Heart left ventricle (tissue), 16 donors: ENCODE measurements around the gene POMP. TPM values are rescaled to one million over a fixed set of nuclear protein-coding genes. Genes with fewer than 3 reads are reported as not detected.
"Not testable (repeated sequence)": the region's sequence is repeated elsewhere in the genome, so short reads cannot be mapped to it uniquely, and the experiment has no call there.

Experiments used
- ATAC-seq, 4 donors: fragments of 200-7000 bp; cut with Tn5 transposase; one replicate each; pipeline ENCODE4 v1.9.1; 2020 to 2022; ENCODE audit warnings: moderate library complexity in 4 of 4, mild to moderate bottlenecking in 3 of 4, moderate number of reproducible peaks in 1 of 4
- DNase-seq, 5 donors: peaks; one replicate each; pipeline ENCODE4 v3.0.0-alpha.2; 2020
- H3K27ac ChIP-seq, 12 donors: fragments of 200-600 bp; sonication (generic) in 4 of 12; one replicate each; pipeline versions ENCODE4 v1.5.0 to v1.8.0; 2016 to 2022; ENCODE audit warnings: mild to moderate bottlenecking in 2 of 12
- H3K27me3 ChIP-seq, 9 donors: fragments of 200-600 bp; sonication (generic) in 2 of 9; one replicate each; pipeline versions ENCODE4 v1.5.1 to v1.8.0; 2016 to 2022; ENCODE audit warnings: mild to moderate bottlenecking in 3 of 9
- H3K36me3 ChIP-seq, 9 donors: fragments of 200-600 bp; sonication (generic) in 2 of 9; one replicate each; pipeline versions ENCODE4 v1.5.0 to v1.8.0; 2018 to 2022; ENCODE audit warnings: mild to moderate bottlenecking in 2 of 9
- H3K4me1 ChIP-seq, 12 donors: fragments of 200-600 bp; sonication (generic) in 4 of 12; one replicate each; pipeline versions ENCODE4 v1.5.0 to v1.8.0; 2016 to 2022; ENCODE audit warnings: mild to moderate bottlenecking in 3 of 12
- H3K4me3 ChIP-seq, 12 donors: fragments of 200-600 bp; sonication (generic) in 4 of 12; one replicate each; pipeline versions ENCODE4 v1.5.0 to v1.8.0; 2017 to 2022; ENCODE audit warnings: mild to moderate bottlenecking in 9 of 12, moderate library complexity in 4 of 12
- H3K9me3 ChIP-seq, 12 donors: fragments of 200-600 bp; sonication (generic) in 4 of 12; one replicate each; pipeline versions ENCODE4 v1.5.0 to v1.8.0; 2016 to 2022; ENCODE audit warnings: mild to moderate bottlenecking in 1 of 12
- POLR2A ChIP-seq, 2 donors: fragments of 450-650 bp; IDR thresholded peaks; one replicate each; pipeline ENCODE4 v1.6.1; 2017; ENCODE audit warnings: antibody characterized with exemption in 2 of 2, mild to moderate bottlenecking in 2 of 2, moderate library complexity in 2 of 2
- WGBS, 4 donors: extraction: QIAGEN DNeasy Blood & Tissue Kit in 2 of 4; methylation state at CpG; one replicate each; pipeline versions ENCODE4 v1.1.5 to v1.1.7; 2013 to 2018; 5-methylcytosine and 5-hydroxymethylcytosine counted together
- intact Hi-C, 10 donors: fragments of 100-400 bp; cut with DNase I; formaldehyde crosslinking; loops; one replicate each; pipeline versions ENCODE4 v1.11.1 to v1.14.2; 2022
- polyA plus RNA-seq, 2 donors: library from polyadenylated mRNA; stranded (reverse); fragments of 200-250 nt; gene quantifications; one replicate each; pipeline ENCODE4 v1.2.3, GENCODE V29; 2013
- total RNA-seq, 9 donors: library from RNA; depleted of rRNA in 2 of 9; stranded (reverse); fragments of >200 nt in 2 of 9; fragmentation: NEBNext Ultra II Directional in 3 of 9; extraction: Animal tissue kit (Norgen Biotek cat#: 25700) in 3 of 9; gene quantifications; one replicate each; pipeline versions ENCODE4 v1.1.0 to v1.2.4, GENCODE V29; 2016 to 2023
- TF ChIP-seq, protein P1 (sequence below), 12 donors: fragments of 200-600 bp; sonication (generic) in 4 of 12; IDR thresholded peaks; one replicate each; pipeline versions ENCODE4 v1.5.0 to v1.8.0; 2018 to 2022; ENCODE audit warnings: antibody characterized with exemption in 12 of 12, mild to moderate bottlenecking in 5 of 12
- donor health status: ischemic (EF 13 %, LVEDD 7.1; RV severe dilation, severe dysfunction).
- donor health status: healthy with polysubstance abuse.
- donor health status: DM: no; HTN: yes; CAD: no.
- donor health status: DM: no; HTN: no; CAD: no.
- donor health status: ischemic (EF 25% LVEDD 6.9; RV normal size, moderate dysfunction).
- donor health status: ischemic (EF 25% LVEDD 5.7; RV mildly dilated, moderate dysfunction).
- donor health status: healthy.
- donor health status: DM: yes; HTN: yes; CAD: no.
- donor health status: ischemic (EF 35%, LVEDD 5.7; RV mildly dilated, moderate dysfunction).
- donor health status: nonischemic (EF 11% LVEDD 7.7; RV severe dilation, severe dysfunction).
- donor health status: DM: yes; HTN: yes; CAD: no.
- donor health status: PGD.
- donor health status: ischemic (EF 29% LVEDD 5.4; RV normal size, mild dysfunction).
- donor health status: nonischemic (EF 23%, LVEDD 6.1; RV moderate dilation, normal function).

POMP gene
- total and polyA plus RNA-seq, 11 donors, result 87.8 to 149 (median 102) TPM

DNA sequence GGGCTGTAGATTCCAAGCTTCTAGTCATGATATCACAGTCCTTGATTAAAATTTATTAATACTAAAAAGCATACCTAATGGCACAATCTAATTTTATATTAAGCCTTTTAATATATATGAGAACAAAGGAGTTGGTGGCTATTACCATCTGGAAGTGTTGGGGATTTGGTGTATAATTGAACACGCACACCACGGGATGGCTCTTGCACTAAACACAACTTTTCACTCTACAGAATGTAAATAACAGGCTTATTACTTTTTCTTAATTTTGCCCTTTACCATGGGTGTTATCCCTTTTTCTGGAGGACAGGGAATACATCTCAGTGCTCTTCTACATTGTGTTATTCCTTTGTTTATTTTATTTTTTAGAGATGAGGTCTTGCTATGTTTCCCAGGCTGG is 21.6 kb downstream of the POMP start:
- Histone ChIP-seq H3K27ac (no peak overlapping the region), H3K27me3 (no peaks in the 10 kb centered on the region), H3K4me1 (no peaks in the 10 kb centered on the region), H3K4me3 (no peak overlapping the region), H3K36me3 (peaks cover 0 to 58% (median 50%) of the 10 kb centered on the region in 9 donors), H3K9me3 (no peaks in the 10 kb centered on the region)
- no peak for ATAC-seq
- WGBS, 4 donors, result 69 to 98% (median 94%) methylated on average over 2 of the region's 2 CpGs
- TF ChIP-seq, protein P1, sequence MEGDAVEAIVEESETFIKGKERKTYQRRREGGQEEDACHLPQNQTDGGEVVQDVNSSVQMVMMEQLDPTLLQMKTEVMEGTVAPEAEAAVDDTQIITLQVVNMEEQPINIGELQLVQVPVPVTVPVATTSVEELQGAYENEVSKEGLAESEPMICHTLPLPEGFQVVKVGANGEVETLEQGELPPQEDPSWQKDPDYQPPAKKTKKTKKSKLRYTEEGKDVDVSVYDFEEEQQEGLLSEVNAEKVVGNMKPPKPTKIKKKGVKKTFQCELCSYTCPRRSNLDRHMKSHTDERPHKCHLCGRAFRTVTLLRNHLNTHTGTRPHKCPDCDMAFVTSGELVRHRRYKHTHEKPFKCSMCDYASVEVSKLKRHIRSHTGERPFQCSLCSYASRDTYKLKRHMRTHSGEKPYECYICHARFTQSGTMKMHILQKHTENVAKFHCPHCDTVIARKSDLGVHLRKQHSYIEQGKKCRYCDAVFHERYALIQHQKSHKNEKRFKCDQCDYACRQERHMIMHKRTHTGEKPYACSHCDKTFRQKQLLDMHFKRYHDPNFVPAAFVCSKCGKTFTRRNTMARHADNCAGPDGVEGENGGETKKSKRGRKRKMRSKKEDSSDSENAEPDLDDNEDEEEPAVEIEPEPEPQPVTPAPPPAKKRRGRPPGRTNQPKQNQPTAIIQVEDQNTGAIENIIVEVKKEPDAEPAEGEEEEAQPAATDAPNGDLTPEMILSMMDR (IDR thresholded peaks at IDR 0.05), result no peak
- TF ChIP-seq POLR2A (IDR thresholded peaks at IDR 0.05), result no peak
- no peak for DNase-seq
- intact Hi-C loops, result loop anchor here in 5 of 10 donors (5.0 to 10.0 kb wide), 3 partner anchors 112 to 117 kb away; no protein-coding TSS in a partner anchor

DNA sequence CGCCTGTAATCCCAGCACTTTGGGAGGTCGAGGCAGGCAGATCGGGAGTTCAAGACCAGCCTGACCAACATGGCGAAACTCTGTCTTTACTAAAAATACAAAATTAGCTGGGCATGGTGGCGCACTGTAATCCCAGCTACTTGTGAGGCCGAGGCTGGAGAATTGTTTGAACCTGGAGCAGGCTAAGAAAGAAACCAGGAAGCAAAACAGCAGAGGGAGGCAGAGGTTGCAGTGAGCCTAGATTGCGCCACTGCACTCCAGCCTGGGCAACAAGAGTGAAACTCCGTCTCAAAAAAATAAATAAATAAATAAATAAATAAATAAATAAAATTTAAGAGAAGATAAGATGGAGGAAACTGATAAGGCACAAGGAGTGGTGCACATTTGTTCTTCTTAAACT is 24.2 kb downstream of the POMP start:
- H3K36me3 ChIP-seq, result peaks cover 0 to 32% (median 23%) of the 10 kb centered on the region in 9 donors
- DNase-seq, H3K27ac ChIP-seq, H3K4me1 ChIP-seq, H3K4me3 ChIP-seq, ATAC-seq, H3K27me3 ChIP-seq: not testable (repeated sequence)
- 84 to 91% (median 86%) methylated on average over 8 of the region's 8 CpGs for WGBS, 4 donors
- intact Hi-C loops, result loop anchor here in 5 of 10 donors (5.0 to 10.0 kb wide), 3 partner anchors 109 to 114 kb away; no protein-coding TSS in a partner anchor
- peaks cover 0 to 18% (median 0%) of the 10 kb centered on the region in 12 donors for H3K9me3 ChIP-seq

DNA sequence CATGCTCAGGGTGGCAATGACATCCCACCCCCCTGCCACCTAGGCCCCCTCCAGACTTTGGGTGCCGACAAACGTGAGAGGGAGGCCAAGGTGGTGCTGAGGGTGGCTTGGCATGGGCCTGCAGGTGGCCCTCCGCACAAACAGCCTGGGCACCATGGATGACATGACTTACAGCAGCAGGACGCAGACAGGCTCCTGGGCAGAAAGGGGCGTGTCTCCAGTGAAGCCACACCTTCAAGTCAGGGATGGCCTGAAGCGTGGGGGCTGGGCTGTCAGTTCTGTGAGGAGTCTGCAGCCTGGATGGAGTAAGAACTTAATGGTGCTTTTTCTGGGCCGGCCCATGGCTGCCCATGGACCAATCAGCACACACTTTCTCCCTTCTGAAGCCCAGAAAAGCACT is 25.3 kb downstream of the POMP start:
- TF ChIP-seq, protein P1 (IDR thresholded peaks at IDR 0.05), result no peak
- no peak for TF ChIP-seq POLR2A (IDR thresholded peaks at IDR 0.05)

DNA sequence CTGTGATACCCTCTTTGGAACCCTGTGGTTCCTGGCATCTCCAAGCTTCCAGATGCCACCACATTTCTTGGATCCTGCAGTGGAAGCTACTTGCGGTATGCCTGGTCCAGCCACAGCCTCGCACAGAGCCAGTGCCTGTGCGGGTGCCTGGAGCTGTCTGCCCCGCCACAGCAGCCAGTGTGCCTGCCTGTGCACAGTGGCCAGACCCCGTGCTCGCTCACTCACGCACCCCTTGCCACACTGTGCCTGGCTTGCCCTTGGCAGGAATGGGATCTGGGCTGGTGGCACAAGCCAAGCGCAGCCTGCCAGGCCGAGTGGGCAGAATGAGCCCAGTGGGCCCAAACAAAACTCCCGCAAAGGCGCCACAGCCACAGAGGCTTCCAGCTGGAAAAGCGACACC is 26.2 kb downstream of the POMP start:
- Histone ChIP-seq H3K27me3 (no peaks in the 10 kb centered on the region), H3K27ac (no peak overlapping the region), H3K4me1 (no peaks in the 10 kb centered on the region), H3K36me3 (peaks cover 0 to 13% (median 4%) of the 10 kb centered on the region in 9 donors), H3K9me3 (peaks cover 0 to 33% (median 0%) of the 10 kb centered on the region in 12 donors), H3K4me3 (no peak overlapping the region)
- TF ChIP-seq, protein P1 (IDR thresholded peaks at IDR 0.05), result no peak
- no peak for TF ChIP-seq POLR2A (IDR thresholded peaks at IDR 0.05)
- intact Hi-C loops, result loop anchor here in 1 of 10 donors (10.0 kb wide), 1 partner anchor 110 kb away; no protein-coding TSS in a partner anchor
- no peak for DNase-seq
- ATAC-seq, result no peak
- WGBS, 4 donors, result 88 to 95% (median 90%) methylated on average over 9 to 12 of the region's 12 CpGs

More for the DNA sequence above, 25.3 kb downstream of the POMP start:
- H3K27me3 ChIP-seq, result no peaks in the 10 kb centered on the region
- no peak overlapping the region for H3K4me3 ChIP-seq
- DNase-seq (no peak), ATAC-seq (no peak)
- H3K9me3 ChIP-seq, result peaks cover 0 to 29% (median 0%) of the 10 kb centered on the region in 12 donors
- H3K4me1 ChIP-seq, result no peaks in the 10 kb centered on the region
- 53 to 63% (median 57%) methylated on average over 5 to 7 of the region's 7 CpGs for WGBS, 4 donors
- peaks cover 0 to 21% (median 12%) of the 10 kb centered on the region in 9 donors for H3K36me3 ChIP-seq
- intact Hi-C loops, result loop anchor here in 5 of 10 donors (5.0 to 10.0 kb wide), 3 partner anchors 108 to 113 kb away; no protein-coding TSS in a partner anchor
- no peak overlapping the region for H3K27ac ChIP-seq
